ENCODE measurements around the gene VPREB3. TPM values are rescaled to one million over a fixed set of nuclear protein-coding genes. Genes with fewer than 3 reads are reported as not detected.

VPREB3 gene
- total and polyA plus RNA-seq, 2 donors (not counting 1 experiment from before 2014, with no cell fraction given): 92.7 to 461 TPM

DNA sequence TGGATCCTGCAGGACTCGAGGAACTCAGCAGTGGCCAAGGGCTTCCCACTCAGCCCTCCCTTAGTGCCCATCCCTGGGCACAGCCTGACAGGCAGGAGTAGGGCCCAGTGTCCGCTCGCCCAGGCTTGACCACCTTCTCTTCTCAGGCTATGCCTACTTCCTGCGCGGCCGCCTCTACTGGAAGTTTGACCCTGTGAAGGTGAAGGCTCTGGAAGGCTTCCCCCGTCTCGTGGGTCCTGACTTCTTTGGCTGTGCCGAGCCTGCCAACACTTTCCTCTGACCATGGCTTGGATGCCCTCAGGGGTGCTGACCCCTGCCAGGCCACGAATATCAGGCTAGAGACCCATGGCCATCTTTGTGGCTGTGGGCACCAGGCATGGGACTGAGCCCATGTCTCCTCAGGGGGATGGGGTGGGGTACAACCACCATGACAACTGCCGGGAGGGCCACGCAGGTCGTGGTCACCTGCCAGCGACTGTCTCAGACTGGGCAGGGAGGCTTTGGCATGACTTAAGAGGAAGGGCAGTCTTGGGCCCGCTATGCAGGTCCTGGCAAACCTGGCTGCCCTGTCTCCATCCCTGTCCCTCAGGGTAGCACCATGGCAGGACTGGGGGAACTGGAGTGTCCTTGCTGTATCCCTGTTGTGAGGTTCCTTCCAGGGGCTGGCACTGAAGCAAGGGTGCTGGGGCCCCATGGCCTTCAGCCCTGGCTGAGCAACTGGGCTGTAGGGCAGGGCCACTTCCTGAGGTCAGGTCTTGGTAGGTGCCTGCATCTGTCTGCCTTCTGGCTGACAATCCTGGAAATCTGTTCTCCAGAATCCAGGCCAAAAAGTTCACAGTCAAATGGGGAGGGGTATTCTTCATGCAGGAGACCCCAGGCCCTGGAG is 29.3 kb upstream of the VPREB3 start:
- no peak overlapping the region for H2AFZ ChIP-seq (ENCODE audit: insufficient read depth, low read depth, low read length, poor library complexity, severe bottlenecking)
- TF ChIP-seq, protein P1, sequence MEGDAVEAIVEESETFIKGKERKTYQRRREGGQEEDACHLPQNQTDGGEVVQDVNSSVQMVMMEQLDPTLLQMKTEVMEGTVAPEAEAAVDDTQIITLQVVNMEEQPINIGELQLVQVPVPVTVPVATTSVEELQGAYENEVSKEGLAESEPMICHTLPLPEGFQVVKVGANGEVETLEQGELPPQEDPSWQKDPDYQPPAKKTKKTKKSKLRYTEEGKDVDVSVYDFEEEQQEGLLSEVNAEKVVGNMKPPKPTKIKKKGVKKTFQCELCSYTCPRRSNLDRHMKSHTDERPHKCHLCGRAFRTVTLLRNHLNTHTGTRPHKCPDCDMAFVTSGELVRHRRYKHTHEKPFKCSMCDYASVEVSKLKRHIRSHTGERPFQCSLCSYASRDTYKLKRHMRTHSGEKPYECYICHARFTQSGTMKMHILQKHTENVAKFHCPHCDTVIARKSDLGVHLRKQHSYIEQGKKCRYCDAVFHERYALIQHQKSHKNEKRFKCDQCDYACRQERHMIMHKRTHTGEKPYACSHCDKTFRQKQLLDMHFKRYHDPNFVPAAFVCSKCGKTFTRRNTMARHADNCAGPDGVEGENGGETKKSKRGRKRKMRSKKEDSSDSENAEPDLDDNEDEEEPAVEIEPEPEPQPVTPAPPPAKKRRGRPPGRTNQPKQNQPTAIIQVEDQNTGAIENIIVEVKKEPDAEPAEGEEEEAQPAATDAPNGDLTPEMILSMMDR (IDR thresholded peaks at IDR 0.05): no peak
- TF ChIP-seq EZH2 (IDR thresholded peaks at IDR 0.05; ENCODE audit: borderline replicate concordance, insufficient read depth, low read depth, low read length, poor library complexity, severe bottlenecking): no peak
- ChIA-PET POLR2A (no interaction called here), CTCF (no interaction called here)
- 89% methylated on average over 14 of the region's 15 CpGs for WGBS (ENCODE audit: insufficient coverage)
- H3K27me3 Mint-ChIP-seq: no peaks in the 10 kb centered on the region
- no peak for ATAC-seq (ENCODE audit: low read depth)
- no peak overlapping the region for H3K9ac ChIP-seq (ENCODE audit: low read length)
- H3K4me3 ChIP-seq (ENCODE audit: control extremely low read depth in 1 of 5, extremely low read depth in 1 of 5, insufficient read depth in 1 of 5, low read depth in 2 of 5, low read length in 4 of 5): no peak overlapping the region
- H3K36me3 ChIP-seq (replicated peaks in 1 of 2; ENCODE audit: control extremely low read depth in 1 of 2, control insufficient read depth in 1 of 2, extremely low read depth in 1 of 2, insufficient read depth in 2 of 2, low read length in 1 of 2): peaks cover 0 to 10% of the 10 kb centered on the region in 2 experiments
- H3K27me3 ChIP-seq (replicated peaks in 1 of 4; ENCODE audit: control extremely low read depth in 1 of 4, control insufficient read depth in 3 of 4, insufficient read depth in 4 of 4, low read length in 3 of 4): no peaks in the 10 kb centered on the region
- peaks cover 12% of the 10 kb centered on the region for H3K79me2 ChIP-seq (ENCODE audit: control insufficient read depth, insufficient read depth, low read length)
- peaks cover 11% of the 10 kb centered on the region for H4K20me1 ChIP-seq (ENCODE audit: control insufficient read depth, insufficient read depth, low read length, poor library complexity, severe bottlenecking)
- H3K4me1 Mint-ChIP-seq: peaks cover 21% of the 10 kb centered on the region
- H3K9me3 Mint-ChIP-seq (ENCODE audit: insufficient read depth): no peaks in the 10 kb centered on the region
- no peak overlapping the region for H3K27ac Mint-ChIP-seq
- H3K9me3 ChIP-seq (ENCODE audit: control extremely low read depth in 1 of 3, control insufficient read depth in 2 of 3, insufficient read depth in 1 of 3, low read length in 2 of 3): no peaks in the 10 kb centered on the region
- no peak for DNase-seq
- peak overlapping the region in 1 of 2 donors; percentile 27 for H3K27ac ChIP-seq (ENCODE audit: low read length in 2 of 2)
- H3K4me2 ChIP-seq (replicated peaks; ENCODE audit: low read depth, low read length, poor library complexity, severe bottlenecking): no peak overlapping the region
- H3K4me3 Mint-ChIP-seq: no peak overlapping the region
- H3K4me1 ChIP-seq (ENCODE audit: control insufficient read depth in 2 of 2, insufficient read depth in 2 of 2, low read length in 2 of 2): peaks cover 28 to 30% of the 10 kb centered on the region in 2 donors
- intact Hi-C loops (cut with micrococcal nuclease): loop anchor here (10.0 kb wide), 1 partner anchor 231 kb away; the partner anchor contains the start of gene CABIN1

DNA sequence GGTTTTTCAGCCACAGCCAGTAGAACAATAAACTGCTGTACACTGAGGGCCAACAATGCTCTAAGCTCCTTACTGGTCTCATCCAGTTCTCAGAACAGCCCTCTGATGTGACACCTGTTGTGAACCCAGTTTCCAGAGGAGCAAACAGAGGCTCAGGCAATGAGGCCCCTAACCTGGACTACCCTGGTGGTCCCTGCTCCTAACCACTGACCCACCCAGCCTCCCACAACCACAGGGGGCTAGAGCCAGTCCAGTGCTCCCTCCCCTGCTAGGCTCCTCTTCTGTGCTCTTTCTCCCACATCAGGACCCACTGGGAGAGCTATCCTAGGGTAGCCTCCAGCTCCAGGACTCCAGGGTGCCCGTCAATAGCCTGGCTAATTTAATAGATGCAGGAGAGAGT is 28.5 kb upstream of the VPREB3 start:
- DNase-seq (no peak), ATAC-seq (ENCODE audit: low read depth) (no peak)
- H3K9me3 ChIP-seq (ENCODE audit: control extremely low read depth in 1 of 3, control insufficient read depth in 2 of 3, insufficient read depth in 1 of 3, low read length in 2 of 3): no peaks in the 10 kb centered on the region
- Mint-ChIP-seq H3K4me1 (peaks cover 14% of the 10 kb centered on the region), H3K27me3 (no peaks in the 10 kb centered on the region), H3K9me3 (ENCODE audit: insufficient read depth) (no peaks in the 10 kb centered on the region), H3K27ac (peak overlapping the region; percentile 37), H3K4me3 (no peak overlapping the region)
- TF ChIP-seq, protein P1 (IDR thresholded peaks at IDR 0.05): no peak
- no peak overlapping the region for H3K27ac ChIP-seq (ENCODE audit: low read length in 2 of 2)
- H3K4me2 ChIP-seq (replicated peaks; ENCODE audit: low read depth, low read length, poor library complexity, severe bottlenecking): no peak overlapping the region
- H3K9ac ChIP-seq (ENCODE audit: low read length): no peak overlapping the region
- no peak overlapping the region for H2AFZ ChIP-seq (ENCODE audit: insufficient read depth, low read depth, low read length, poor library complexity, severe bottlenecking)
- no CpG with 5 or more reads among the region's 1 CpG for WGBS (ENCODE audit: insufficient coverage)
- POLR2A ChIA-PET: no interaction called here
- H3K36me3 ChIP-seq (replicated peaks in 1 of 2; ENCODE audit: control extremely low read depth in 1 of 2, control insufficient read depth in 1 of 2, extremely low read depth in 1 of 2, insufficient read depth in 2 of 2, low read length in 1 of 2): peaks cover 0 to 10% of the 10 kb centered on the region in 2 experiments
- H3K27me3 ChIP-seq (replicated peaks in 1 of 4; ENCODE audit: control extremely low read depth in 1 of 4, control insufficient read depth in 3 of 4, insufficient read depth in 4 of 4, low read length in 3 of 4): no peaks in the 10 kb centered on the region
- intact Hi-C loops (cut with micrococcal nuclease): loop anchor here (10.0 kb wide), 1 partner anchor 232 kb away; the partner anchor contains the start of gene CABIN1
- CTCF ChIA-PET: no interaction called here
- peaks cover 3% of the 10 kb centered on the region for H4K20me1 ChIP-seq (ENCODE audit: control insufficient read depth, insufficient read depth, low read length, poor library complexity, severe bottlenecking)
- peaks cover 4% of the 10 kb centered on the region for H3K79me2 ChIP-seq (ENCODE audit: control insufficient read depth, insufficient read depth, low read length)
- no peak overlapping the region for H3K4me3 ChIP-seq (ENCODE audit: control extremely low read depth in 1 of 5, extremely low read depth in 1 of 5, insufficient read depth in 1 of 5, low read depth in 2 of 5, low read length in 4 of 5)
- peaks cover 20 to 22% of the 10 kb centered on the region in 2 donors for H3K4me1 ChIP-seq (ENCODE audit: control insufficient read depth in 2 of 2, insufficient read depth in 2 of 2, low read length in 2 of 2)

All from B cell (primary cell).